ENCODE measurements around the gene INVS.
"Not testable (repeated sequence)": the region's sequence is repeated elsewhere in the genome, so short reads cannot be mapped to it uniquely, and the experiment has no call there.

INVS gene, protein sequence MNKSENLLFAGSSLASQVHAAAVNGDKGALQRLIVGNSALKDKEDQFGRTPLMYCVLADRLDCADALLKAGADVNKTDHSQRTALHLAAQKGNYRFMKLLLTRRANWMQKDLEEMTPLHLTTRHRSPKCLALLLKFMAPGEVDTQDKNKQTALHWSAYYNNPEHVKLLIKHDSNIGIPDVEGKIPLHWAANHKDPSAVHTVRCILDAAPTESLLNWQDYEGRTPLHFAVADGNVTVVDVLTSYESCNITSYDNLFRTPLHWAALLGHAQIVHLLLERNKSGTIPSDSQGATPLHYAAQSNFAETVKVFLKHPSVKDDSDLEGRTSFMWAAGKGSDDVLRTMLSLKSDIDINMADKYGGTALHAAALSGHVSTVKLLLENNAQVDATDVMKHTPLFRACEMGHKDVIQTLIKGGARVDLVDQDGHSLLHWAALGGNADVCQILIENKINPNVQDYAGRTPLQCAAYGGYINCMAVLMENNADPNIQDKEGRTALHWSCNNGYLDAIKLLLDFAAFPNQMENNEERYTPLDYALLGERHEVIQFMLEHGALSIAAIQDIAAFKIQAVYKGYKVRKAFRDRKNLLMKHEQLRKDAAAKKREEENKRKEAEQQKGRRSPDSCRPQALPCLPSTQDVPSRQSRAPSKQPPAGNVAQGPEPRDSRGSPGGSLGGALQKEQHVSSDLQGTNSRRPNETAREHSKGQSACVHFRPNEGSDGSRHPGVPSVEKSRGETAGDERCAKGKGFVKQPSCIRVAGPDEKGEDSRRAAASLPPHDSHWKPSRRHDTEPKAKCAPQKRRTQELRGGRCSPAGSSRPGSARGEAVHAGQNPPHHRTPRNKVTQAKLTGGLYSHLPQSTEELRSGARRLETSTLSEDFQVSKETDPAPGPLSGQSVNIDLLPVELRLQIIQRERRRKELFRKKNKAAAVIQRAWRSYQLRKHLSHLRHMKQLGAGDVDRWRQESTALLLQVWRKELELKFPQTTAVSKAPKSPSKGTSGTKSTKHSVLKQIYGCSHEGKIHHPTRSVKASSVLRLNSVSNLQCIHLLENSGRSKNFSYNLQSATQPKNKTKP

DNA sequence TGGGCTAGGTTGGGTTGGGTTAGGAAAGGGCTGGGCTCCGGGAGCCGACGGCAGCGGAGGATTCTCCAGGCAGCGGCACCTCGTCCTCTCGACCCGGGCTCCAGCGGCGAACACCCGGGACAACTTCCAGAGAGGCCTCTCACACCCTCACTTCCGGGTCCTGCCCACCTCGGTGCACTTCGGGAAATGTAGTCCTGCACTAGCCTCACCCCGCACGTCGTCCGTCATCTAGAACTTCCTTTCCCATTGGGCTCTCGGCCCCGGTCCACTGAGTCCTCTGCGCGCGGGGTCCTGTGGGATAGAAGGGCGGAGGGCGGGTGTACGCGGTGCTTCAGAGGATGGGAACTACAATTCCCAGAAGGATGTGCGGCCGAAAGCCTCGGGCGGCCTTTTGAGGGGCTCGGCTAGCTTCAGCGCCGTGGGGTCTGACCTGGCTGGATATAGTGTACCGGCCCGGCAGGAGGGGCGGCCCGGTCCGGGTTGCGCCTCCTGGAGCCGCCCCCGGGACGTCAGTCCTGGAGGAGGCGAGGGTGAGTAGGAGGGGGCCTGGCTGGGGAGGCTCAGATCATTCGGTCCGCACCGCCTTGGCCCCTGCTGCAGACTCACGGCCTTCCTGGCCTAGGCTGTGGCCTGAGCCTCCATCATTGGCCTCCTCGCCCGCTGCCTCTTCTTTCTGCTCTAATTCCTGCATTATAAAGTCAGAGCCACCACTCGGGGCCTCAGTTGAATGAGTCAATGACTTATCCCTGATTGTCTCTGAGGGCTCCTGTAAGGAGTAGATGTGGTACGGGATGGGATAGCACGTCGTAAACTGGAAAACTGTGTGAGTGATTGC is at the start of gene INVS, which contains the start of gene ERP44:
Gene INVS (plus strand): TSS at position 357 of the 835 bp plus-strand sequence. CDS start 5,279 bp downstream, outside the sequence.
Gene ERP44 (minus strand): TSS at position 114 of the 835 bp plus-strand sequence. CDS start 160 bp downstream, outside the sequence.
- peak; percentile 99 for DNase-seq

GRCh38 chr9:100049551-100049950 is 49.5 kb upstream of the INVS start:
- no peak for DNase-seq

DNA sequence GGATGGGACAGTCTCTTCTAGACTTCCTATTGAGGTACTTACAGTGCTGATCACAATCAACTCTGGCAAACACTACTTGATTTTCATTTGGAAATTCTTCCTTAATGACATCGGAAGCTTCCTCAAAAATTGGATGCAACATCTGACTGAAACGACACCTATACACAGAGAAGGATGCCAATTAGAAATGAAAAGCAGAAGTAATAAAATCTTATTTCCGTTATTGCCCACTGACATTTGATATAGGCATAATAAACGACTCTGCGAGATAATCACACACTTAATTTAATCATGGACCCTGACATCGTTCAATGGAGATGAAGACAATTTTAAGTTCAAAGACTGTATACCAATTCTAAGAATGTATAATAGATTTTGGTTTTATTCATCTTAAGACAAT is 46.7 kb upstream of the INVS start:
- DNase-seq = no peak

DNA sequence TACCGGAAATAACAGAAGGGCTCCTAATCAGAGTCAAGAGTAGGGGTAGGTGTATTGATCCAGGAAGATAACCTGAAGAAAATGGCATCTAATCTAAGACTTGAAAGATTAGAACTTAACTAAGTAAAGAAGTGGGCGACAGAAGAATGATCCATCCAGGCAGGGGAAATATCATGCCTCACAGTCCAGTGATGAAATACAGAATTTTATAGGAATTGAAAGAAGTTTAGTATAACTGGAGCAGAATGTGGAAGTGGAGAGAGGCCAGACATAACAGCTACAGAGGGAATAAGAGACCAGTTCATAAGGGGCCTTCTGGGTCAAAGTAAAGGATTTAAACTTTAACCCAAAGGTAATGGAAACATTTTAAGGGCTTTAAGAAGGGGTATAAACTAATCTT is 42.5 kb upstream of the INVS start:
- no peak for DNase-seq

DNA sequence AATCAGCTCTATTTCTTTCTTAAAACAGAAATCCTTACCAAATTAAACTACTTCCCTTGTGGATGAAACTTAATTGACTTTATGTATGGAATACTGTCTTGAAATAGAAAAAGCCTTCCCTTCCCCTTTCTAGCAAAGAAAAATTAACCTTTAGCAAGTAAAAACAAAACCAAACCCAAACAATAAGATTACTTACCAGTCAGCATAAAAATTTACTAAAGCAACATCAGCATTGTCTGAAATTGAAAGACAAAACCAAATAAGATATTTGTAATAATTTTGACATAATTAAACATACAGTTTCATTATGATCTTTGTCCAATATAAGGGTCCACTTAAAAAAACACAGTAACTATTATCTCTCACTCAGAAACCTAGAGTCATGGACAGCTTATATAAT is 41.4 kb upstream of the INVS start:
- no peak for DNase-seq

DNA sequence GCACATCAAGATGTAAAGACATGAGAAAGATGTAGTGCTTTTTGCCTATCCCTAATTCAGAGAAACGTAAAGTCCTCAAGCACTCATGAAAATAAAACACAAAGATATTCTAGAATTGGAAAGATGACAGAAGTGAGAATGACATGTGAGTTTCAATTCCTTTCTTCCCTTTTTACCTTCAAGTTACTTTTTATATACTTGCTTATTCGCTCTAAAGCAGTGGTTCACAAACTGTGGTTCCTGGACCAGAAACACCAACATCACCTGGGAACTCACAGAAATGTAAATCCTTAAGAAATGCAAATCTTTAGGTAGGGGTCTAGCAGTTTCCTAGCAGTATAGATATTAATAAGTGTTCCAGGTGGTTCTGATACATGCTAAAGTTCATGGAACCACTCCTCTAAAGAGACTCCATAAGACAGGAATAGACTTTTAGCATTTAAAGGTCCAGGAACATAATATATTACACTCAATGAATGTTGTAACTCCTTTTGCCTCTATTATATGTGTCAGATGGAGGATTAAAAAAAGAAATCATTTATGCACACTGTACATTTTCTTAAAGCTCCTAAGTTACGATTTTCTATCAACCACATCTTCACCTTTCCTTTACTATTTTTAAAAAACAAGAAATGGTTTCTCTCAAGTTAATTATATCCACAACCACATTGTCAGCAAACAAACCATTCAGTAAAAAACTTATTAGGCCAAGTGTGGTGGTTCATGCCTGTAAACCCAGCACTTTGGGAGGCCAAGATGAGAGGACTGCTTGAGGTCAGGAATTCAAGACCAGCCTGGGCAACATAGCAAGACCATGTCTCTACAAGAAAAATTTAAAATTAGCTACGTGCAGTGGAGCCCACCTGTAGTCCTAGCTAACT is 40.1 kb upstream of the INVS start:
- no peak for DNase-seq

- not testable (repeated sequence) for DNase-seq
These were observed 36.4 kb upstream of the INVS start for GRCh38 chr9:100062683-100063082.

DNA sequence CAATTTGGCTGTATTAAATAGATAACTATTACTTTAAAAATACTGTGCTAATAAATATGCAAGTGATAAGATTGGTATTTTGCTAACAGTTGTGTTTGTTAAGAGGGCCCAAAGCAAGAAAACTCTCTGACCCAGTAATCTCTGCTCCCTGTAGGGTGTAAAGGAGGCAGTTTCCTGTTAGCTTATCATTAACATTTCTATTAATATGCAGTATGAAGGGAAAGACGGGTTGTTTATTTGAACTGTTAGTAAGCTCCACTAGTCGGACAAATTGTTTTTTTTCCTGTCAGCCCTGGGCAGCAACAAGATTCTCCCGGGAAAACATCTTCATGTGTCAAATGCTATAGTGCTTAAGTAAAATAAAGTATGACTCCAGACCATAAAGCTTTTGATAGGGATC is 35.9 kb upstream of the INVS start:
- DNase-seq = no peak

DNA sequence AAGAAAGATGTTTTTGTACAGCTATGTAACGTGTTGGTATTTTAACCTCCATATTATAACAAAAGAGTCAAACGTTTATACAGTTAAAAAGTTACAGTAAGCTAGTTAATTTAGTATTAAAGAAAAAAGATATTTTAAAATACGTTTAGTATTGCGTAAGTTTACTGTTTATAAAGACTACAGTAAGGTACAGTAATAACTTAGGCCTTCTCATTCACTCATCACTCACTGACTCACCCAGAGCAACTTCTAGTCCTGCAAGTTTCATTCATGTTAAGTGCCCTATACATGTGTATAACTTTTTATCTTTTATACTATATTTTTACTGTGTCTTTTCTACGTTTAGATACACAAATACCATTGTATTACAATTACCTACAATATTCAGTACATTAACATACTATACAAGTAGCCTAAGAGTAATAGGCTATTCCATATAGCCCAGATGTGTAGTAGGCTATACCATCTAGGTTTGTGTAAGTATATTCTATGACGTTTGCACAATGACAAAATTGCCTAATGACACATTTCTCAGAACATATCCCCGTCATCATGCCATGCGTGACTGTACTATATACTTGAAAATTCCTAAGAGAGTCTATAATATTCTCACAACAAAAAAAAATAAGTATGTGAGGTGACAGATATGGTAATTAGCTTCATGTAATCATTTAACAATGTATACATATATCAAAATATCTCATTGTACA is 34.0 kb upstream of the INVS start:
- no peak for DNase-seq

GRCh38 chr9:100066539-100066938 is 32.5 kb upstream of the INVS start:
- no peak for DNase-seq

DNA sequence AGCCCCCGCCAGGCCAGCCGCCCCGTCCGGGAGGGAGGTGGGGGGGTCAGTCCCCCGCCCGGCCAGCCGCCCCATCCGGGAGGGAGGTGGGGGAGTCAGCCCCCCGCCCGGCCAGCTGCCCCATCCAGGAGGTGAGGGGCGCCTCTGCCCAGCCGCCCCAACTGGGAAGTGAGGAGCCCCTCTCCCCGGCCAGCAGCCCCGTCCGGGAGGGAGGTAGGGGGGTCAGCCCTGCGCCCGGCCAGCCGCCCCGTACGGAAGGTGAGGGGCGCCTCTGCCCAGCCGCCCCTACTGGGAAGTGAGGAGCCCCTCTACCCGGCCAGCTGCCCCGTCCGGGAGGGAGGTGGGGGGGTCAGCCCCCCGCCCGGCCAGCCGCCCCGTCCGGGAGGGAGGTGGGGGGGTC is 31.1 kb upstream of the INVS start:
- DNase-seq = not testable (repeated sequence)

- DNase-seq = not testable (repeated sequence)
These were observed 30.0 kb upstream of the INVS start for GRCh38 chr9:100069068-100069467.

GRCh38 chr9:100070104-100071041 is 28.7 kb upstream of the INVS start:
- no peak for DNase-seq

DNA sequence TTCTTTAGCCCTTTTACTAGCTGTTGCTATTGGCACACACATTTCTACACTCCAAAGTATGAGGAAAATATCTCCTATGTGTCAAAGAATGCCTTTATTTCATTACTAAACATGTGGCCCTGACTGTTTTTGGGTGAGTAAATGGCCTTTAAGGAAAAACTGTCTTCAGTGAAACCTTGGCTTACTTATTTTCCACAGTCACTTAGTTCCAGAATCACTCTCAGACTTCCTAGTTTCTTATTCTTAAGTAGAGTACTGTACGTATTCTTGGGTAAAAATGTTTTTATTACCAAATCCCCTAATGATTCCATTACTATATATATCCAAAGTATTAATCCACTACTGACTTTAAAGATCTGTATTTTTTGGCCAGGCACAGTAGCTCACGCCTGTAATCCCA is 27.8 kb upstream of the INVS start:
- no peak for DNase-seq

DNA sequence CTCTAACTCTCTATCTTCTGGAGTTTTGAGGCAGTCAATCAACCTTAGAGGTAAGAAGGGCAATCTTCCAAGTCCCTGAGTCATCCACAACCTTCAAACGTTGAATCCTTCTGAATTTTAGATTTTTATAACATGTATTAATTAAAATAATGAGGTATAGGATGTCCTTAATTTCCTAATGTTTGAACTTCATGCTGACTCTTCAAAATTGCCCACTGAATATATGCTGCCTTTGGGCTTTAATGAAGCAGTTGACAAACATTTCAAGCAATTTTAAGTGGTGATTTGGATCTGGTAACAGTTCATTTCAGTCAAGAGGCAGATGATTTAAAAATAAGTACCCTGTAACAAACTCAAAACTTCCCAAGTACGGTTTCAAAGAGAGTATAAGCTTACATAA is 26.2 kb upstream of the INVS start:
- no peak for DNase-seq

DNA sequence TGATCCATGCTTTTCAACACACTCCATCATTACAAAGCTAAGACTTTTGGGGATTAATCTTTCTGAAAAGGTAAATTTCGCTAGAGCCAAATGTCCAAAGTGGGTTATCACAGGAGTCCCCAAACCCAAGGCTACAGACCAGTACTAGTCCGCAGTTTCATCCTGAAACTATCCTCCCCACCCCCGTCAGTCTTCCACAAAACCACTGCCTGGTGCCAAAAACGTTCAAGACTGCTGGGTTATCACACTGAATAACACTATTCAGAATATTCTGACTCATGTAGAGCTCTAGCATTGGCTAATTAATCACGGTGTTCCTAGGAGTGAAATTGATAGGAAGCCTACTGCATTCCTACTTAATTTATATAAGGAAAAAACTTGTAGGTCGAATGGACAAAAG is 24.9 kb upstream of the INVS start:
- DNase-seq = no peak

- no peak for DNase-seq
These were observed 24.1 kb upstream of the INVS start for GRCh38 chr9:100074989-100075388.

DNA sequence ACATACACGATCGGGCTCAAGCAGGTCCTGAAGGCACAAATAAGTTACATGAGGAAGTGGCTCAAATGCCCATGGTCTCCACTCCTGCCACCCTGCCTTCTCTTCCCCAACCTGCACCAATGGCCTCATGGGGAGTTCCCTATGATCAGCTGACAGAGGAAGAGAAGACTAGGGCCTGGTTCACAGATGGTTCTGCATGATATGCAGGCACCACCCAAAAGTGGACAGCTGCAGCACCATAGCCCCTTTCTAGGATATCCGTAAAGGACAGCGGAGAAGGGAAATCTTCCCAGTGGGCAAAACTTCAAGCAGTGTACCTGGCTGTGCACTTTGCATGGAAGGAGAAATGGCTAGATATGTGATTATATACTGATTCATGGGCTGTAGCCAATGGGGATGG is 22.8 kb upstream of the INVS start:
- DNase-seq = not testable (repeated sequence)

DNA sequence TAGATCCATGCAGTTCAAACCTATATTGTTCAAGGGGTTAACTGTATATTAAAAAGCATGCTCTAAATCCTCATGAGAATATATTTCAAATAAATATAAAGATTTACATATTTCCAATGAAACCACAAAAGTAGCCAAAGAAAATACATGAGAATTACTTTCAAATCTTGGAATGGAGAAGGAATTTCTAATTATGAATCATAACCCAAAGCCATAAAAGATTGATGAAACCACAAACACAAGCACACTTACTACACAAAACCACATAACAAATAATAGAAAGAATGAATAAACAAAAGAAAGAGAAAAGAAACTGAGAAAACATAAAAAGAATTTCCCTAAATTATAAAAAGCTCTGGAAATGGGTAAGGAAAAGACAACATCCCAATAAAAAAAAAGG is 16.3 kb upstream of the INVS start:
- no peak for DNase-seq
